ENCODE data around the gene AMER1.
"Not testable (repeated sequence)": the region's sequence is repeated elsewhere in the genome, so short reads cannot be mapped to it uniquely, and the experiment has no call there.

The AMER1 gene

DNA sequence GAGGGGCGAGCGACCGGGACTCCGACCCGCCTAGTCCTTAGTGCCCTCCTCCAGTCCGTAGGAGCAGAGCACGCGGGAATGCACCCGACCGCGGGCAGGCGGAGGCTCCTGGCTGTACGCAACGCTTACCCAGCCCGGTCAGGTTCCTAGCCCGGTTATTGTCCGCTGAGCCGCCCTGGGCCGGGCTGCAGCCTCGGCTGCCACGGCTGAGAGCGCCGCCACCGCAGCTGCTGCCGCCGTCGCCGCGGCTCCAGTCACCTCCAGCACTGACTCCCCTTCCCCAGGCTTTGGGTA is at the start of gene AMER1:
Gene AMER1 (minus strand): TSS at position 268 of the 294 bp plus-strand sequence. CDS start 12,422 bp downstream, outside the sequence.
- no peak for DNase-seq

DNA sequence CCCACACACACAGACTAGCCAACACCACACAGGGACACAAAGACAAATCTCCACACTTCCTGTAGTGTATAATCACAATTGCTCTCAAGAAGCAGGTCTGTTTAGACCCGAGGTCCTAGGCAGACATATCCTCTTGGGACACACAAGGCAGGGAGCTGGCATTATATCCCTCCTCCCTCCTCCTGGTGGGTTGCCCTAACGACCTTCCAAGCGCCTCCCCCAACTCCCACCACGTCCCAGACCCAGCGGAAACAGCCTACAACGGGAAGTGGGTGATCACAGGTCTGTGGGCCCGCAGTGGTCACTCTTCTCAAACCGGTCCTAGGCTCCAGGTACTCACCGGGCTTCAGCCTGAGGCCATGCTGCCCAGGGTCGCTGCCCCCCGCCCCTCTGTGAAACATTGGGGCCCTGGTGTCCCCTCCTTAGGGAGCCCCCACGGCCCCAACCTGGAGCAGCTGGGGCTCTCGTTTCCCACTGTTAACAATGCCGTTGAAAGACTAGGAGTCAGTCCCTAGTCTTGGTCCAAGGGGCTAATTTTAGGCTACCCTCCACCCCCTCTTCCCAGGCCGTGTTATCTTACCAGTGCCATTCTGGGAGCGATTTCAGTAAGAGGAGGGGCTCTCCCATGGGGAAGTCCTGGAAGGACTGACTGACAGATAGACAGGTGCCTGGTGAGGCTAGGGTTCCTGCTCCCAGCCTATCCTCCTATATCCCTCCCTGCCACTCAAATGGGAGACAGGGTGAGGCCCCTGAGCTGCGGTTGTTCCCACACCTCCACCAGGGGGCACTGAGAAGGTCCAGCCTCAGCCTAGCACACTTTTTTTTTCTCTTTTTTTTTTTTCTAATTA is 24.8 kb upstream of the AMER1 start, which contains the start of gene ASB12:
Gene ASB12 (minus strand): TSS at position 485 of the 848 bp plus-strand sequence. CDS start 4,957 bp downstream, outside the sequence.
- no peak for DNase-seq

DNA sequence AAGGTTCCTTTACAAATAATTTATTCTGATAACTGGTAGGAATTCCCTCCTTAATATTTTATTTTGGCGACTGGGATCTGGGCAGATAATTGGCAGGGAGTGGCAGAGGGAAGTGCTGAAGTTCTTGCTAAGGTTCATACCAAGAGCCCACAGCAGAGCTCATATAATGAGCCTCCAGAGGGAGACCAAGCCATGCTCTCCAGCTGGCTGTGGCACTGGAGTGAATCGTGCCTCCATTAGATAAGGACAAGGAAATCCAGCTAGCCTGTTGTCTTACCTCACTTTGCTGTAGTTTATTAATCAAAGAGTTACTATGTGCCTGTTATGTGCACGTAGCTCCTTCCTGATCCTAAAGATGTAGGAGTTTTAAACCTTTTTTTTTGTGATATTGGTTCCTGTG is 23.6 kb upstream of the AMER1 start:
- no peak for DNase-seq

DNA sequence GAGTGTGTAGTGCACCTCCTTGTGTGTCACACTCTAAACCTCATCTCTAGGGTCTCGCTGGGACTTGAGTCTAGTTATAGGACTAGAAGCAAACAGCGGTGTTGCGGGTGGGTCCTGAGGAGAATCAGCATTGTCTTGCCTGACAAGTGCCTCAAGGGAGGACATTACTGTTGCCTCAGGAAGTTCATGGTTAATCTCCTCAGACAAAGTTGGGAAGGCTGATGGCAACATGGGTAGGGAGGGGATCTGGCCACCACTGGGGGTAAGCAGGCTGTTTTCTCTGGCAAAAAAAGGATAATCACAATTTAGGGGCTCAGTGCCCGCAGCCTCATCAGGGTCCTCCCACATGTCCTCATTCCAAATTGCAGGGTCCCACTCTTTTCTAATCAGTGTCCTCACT is 12.5 kb upstream of the AMER1 start:
- no peak for DNase-seq

DNA sequence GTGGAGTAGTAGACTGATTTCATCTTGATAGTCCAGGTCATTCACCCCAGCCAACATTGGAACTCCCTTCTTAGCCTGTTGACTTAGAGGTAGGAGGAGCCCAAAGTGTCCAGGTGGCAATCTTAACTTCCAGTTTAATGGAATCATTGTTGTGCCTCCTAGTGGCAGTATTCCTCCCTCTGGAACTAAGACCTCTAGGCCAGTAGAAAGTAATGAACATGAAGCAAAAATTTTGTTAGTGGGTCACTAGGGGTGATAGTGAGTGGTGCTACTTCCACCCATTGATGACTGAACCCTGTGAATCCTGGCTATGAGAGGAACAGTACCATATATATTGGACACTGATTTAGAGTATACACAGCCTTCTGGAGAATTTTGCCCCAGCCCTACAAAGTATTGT is 8.5 kb upstream of the AMER1 start:
- DNase-seq, result not testable (repeated sequence)

DNA sequence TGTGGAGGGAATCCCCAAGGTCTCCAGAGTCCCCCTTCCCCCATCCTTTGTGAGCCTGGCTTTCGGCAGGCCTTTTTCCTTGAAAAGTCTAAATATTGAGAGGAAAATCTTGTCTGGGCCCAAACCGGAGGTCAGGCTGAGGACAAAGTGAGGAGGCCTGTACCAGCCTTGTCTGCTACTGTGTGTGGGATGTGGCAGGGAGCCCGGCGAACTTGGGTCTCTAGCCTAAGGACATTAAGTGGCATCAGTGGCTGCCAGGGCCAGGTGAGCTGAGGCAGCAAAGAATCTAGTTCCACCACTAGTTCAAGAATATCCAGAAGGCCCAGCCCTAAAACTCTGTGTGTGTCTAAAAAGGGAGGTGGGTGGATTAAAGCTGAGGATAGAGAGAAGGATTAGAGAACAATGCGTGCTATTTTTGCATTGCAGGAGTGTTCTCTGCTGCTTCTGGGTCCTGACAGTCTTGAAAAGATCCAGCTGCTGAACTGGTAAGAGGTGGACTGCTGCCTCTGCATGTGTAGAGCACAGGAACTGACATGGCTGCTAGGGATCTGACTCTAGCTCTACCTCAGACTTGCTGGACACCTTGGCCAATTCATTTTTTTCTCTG is 1.2 kb upstream of the AMER1 start:
- no peak for DNase-seq

DNA sequence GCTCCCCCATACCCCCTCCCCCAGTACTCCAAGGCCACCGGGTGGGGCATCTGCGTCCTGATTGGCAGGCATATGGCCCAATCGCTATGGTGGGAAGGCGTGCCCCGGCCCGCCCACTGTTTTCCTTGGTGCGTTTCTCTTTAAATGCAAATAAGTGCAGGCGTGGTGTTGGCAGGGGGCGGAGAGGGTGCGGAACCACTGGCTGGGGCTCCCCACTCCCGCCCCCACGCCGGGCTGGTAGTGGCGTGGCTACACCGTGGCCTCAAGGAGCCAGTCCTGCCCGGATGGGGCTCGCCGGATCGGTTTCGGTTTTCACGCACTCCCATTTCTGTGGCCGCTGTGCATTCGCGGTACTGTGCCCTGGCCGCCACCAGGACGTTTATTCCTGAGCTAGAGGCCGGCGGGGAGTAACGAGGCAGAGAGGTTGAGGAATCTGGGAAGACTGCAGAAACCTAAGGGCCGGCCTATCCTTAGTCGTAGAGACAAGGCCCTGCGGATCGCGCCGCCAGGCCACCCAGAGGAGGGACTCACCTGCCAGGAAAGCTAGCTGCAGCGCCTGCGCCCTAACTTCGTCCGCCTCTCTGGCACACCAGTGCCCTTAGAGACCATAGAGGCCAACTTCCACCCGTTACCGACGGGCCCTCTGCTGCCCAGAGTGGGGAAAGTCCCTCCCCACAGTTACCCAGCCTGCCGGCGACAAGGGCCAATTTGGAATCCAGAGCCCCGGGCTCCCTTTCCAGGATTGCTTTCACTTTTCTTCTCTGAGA is 410 bp upstream of the AMER1 start:
- peak; percentile 55 for DNase-seq

DNA sequence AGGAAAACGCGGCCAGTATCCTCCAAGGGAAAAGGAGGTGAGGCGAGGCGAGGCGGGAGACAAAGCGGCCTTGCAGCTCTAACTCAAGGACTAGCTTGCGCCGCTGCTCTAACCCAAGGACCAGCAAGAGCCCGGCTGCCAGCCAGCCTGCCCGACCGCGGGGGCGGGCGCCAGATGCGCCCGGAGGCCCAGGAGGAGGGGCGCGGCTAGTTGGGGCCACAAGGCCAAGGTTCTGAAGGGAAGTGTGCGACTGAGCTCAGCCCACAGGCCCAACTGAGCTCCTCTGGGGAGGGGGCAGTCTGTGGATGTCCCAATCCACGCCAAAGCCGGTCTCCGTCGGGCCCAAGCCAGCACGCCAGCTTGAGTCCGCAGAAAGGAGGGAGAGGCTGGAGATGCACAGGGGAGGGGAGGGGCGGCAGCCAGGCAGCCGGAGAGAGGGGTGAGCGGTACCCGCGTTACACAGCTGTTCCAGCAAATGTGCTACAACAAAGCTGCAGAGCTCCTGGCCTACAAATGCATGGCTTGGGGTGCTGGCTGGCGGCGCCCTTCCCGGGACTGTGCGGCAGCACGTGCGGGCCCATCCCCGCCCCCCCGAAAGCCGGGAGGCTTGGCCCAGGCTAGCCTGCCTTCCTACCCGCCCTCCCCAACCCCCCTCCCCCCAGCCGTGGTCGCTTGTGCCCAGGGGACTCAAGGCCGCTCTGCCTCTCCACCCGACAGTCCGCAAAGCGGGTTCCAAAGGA is 637 bp downstream of the AMER1 start:
- DNase-seq, result no peak

DNA sequence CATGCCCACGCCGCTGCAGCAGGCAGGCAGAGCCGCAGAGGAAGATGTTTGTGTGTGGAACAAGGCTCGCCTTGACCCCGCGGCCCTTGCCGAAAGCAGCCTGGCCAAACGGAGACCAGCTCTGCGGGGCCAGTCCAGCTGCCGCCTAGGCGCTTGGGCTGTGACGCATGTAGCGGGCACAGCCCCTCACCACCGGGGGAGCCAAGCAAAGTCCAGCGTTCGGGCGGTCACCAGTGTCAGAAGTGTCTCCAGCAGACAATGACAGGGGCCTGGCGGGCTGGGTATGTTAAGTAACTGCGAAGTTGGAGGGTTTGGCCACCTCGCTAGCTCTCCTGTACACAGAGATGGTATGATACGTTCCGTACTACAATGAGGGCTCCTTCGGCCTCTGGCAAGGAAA is 1.3 kb downstream of the AMER1 start:
- no peak for DNase-seq

DNA sequence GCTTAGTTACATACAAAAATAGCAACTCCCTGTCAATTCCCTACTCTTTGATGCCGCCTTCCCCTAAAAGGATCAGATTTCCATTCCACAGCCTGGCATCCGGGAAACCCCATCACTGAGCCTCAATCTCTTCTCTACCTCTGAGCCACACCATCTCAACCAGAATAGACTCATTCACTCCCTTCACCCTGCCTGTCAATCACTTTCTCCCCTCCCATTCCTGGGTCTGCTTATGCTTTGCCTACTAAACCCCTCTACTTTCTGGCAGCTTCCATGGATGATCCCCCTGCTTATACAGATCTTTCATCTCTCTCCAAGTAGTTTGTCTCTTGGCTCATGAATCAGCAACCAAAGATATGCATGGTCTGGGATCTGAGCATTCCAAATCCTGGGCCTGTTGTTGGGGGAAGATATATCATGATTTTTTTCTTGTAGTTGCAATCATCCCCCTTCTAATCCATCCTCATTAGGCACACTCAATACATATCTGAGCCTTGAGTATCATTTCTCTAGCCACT is 2.6 kb downstream of the AMER1 start:
- no peak for DNase-seq

DNA sequence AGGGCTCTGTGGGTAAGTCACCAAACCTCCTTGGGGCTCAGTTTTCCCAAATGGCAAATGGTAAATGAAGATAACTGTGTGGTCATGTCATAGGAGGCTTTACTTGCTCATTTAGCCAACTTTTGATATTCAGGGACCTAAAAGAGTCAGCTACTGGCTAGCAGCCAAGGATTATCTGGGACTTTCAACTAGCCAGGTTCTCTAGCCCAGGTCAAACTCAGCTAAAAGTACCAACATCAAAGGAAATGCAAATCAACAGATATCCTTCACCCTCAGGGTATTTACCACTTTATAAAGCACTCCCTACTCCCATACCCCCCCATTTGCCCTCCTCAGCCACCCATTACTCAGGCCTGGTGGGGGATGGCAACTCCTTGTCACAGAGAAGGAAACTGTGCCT is 7.5 kb downstream of the AMER1 start:
- no peak for DNase-seq

DNA sequence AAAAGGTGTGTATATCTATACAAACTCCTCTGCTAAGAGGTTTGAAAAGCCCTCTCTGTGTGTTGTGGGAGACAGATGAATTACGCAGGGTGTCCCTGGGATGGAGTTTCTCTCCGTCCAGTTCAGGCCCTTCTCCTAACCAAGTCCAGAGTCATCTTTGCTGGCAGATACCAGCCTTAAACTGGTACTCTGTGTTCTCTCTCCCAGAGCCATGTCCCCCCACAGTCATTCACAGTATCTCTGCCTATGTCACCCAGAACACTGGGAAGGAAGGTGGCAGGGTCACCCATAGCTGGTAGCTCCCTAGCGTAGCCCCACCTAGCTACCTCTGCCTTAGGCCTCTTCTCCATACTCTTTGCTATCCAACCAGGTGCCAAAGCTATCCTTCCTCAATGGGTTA is 8.9 kb downstream of the AMER1 start:
- DNase-seq, result no peak

DNA sequence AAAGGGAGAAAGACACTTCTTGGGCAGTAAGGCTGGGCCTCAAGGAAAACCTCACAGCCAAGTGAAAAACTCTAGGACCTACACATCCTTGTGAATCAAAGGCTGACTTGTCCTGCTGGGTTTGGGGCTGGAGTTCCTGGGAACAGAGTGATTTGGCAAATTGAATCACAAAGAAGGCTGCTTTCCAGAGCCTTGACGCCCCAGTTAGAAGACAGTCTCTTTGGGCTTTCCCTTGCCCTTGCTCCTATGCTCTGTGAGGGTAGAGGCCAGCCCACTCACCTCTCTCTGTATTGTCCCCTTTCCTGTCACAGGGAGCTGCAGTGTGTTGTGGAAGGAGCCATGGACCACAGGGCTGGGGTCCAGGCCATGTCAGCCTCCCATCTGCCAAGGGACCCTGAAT is 9.6 kb downstream of the AMER1 start:
- no peak for DNase-seq

DNA sequence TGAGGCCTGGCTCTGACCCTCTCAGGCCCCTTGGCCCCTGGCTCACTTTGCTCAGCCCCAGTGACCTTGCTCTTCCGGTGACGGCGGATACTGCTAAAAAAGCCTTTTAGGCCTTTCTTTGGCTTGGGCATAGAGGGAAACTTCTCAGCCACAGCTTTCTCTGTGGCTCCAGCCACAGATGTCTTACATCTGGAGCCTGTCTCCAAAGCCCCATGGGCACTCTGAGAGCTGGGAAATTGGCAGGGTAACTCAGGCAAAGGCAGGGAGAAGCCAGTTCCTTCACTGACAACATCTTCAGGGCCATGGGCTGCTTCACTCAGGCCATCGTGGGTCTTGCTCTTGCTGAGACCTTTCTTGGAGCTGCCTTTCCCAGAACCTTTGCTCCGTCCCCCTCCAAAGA is 12.8 kb downstream of the AMER1 start:
- DNase-seq, result no peak

DNA sequence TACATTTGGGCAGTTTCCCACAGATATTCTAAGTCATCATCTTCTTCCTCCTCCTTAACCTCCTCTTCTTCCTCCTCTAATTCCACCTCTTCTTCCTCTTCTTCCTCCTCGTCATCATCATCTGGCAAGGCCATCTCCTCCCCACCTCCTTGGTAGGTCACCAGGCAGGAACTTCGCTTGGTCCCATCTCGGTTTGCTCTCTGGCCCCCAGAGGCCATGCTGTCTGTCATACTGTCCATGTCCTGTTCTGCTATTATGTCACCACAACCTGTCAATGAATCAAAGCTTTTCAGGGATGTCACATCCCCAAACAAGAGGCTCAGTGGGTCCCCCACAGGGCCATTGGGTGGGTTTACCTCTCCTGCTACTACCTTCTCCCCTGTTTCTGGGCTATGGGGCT is 13.5 kb downstream of the AMER1 start:
- DNase-seq, result no peak

DNA sequence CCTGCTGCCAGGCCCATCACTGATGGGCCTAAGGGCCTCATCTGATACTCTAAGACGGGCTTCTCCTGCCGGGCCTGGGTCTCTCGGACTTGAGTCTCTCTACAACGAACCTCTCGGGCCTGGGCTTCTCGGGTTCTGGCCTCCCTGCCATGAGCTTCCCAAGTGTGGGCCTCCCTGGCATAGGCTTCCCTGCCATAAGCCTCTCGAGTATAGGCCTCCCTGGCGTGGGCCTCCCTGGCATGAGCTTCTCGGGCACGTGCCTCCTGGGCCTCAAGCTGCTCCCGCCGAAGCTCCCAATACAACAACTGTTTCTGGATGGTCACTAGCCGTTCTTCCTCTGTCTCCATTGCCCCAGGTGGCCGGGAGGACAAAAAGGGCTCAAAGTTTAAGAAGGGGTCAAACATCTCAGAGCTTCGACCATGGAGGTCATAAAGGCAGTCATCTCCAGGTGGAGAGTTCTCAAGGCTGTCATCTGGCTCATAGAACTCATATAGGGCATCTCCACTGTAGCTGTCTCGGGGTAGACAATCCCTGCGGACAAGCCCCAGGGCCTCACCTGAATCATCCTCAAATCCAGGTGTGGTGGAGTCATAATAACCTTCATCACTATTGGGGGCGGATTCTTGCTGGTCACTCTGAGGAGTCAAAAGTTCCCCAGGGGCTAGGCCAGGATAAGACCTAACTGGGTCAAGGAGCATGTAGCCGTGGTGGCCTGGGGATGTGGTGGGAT is 14.1 kb downstream of the AMER1 start:
- DNase-seq, result no peak

DNA sequence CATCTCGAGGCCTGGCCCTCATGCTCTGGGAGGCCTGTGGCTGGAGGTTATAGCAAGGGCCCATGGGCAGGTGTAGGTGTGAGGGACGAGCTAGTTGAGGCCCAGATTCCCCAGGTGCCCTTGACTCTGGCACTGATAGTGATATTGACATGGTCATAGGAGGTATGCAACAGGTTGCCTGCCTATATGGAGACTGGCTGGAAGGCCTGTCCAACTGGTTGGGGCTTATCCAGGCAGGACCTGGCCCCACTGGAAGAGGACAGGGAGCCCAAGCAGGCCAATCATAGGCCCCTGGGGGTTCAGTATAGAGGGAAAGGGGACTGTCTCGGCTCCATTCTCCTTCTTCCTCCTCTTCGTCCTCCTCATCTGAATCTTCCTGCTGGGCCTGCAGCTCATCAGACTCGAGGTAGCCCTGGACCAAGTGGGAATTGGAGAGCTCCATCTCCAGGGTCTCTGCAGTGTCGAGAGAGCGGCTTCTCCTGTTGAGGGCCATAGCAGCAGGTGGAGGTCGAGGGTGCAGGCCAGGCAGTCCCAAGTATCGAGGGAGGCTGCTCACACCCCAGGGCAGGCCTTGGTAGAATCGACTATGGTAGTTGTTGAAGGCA is 15.3 kb downstream of the AMER1 start:
- no peak for DNase-seq

DNA sequence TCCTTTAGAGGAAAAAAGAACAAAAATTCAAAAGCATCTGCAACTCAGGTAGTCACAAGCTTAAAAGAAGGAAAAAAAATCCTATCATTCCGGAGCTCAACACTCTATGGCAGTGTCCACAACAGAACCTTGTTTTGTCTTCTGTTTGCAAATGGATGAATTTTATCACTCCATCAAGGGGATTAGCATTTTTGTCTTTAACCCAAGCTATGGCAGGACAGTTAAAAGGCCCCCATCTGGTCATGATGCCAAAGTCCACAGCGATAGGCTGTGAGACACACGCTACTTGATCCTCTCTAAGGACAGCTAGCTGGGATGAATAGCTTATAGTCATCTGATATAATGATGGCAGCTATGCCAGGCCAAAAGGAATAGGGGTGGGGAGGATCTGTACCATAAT is 16.6 kb downstream of the AMER1 start:
- no peak for DNase-seq

DNA sequence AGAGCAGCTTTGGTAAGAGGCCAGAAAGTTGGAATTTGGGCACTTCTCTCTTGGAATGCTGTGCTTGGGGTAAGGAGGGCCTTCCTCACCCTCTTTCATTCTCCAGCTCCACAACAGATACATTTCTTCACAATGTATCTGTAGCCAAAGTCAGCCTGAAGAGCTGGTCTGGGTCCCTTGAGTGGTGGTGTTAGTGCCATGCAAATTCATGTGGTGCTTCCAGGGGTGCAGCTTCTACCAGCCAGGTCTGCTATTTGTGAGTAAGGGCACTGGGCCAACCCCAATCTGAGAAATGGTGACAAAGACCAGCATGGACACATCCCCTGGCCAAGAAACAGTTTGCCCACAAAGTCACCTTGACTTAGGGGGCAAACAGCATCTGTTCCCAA is 17.8 kb downstream of the AMER1 start:
- no peak for DNase-seq

DNA sequence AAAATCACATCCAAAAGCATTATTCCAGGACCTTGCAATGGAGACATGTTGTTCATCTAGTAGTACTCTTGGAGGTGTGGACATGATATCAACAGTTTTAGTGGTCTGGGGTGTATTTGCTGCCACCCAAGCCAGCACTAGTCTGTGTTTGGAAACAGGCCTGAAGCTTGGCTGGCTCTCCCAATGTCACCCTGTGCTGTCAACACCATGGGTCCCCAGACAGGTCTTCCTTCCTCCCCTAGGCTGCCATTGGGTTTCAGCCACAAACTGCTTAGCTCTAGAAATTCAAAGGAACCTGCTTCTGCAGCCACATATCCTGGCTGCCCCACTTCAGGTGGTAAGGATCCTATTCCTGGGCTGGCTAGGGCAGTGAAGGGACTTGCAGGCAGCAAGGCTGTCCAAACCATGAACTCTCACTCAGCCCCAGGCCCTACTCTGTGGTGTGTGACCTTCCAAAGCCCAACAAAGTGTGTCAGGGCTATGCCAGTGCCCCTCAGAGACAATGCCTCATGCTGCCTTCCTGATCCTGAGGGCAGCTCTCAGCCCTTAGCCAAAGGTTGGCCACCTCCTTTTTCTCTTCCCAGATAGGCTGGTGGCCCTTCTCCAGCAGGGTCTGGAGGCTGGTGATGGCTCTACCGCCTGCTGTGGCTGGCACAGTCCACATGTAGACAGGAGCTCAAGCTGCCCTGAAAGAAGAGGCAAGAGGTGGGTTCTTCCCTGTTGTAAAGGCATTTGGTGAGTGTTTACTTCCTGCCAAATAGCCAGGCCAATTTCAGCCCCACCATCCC is 18.3 kb downstream of the AMER1 start:
- no peak for DNase-seq

DNA sequence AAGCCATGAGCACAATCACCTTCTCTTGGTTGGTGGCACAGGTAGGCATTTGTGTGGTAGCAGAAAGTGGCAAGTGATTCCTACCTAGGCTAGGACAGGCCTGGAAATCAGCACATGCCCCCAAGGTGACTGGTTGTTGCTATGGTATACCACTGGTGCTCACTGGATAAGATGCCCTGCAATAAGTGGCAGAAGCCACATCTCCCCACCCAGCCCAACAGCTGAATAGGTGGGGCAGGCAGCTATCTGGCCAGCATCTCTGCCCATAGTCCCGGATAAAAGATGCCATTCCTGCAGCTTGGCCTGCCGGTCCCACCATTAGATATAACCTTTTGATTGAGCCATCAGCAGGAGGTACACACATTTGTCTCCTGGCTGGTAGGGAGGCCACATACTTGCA is 21.1 kb downstream of the AMER1 start:
- no peak for DNase-seq

Measured in 8988T (cell line).